GM19463 (cell line): Measurements from ENCODE around the gene NOG.

Source experiments
- ATAC-seq: cut with Tn5 transposase; IDR thresholded peaks from one replicate; pipeline ENCODE4 v1.9.1; 2021; ENCODE audit warnings: mild to moderate bottlenecking, moderate library complexity; ENCODE audit not compliant: unreplicated experiment

The NOG gene

GRCh38 chr17:56593646-56594319, at the start of gene NOG:
Gene NOG (plus strand): TSS chr17:56593699. CDS start chr17:56594224, 525 bp downstream.
- no peak for ATAC-seq

GRCh38 chr17:56545106-56545505, 48.4 kb upstream of the NOG start:
- ATAC-seq = no peak

GRCh38 chr17:56545930-56546329, 47.6 kb upstream of the NOG start:
- ATAC-seq = no peak

GRCh38 chr17:56548661-56549060, 44.8 kb upstream of the NOG start:
- ATAC-seq = no peak

GRCh38 chr17:56549501-56549900, 44.0 kb upstream of the NOG start:
- no peak for ATAC-seq

- ATAC-seq = no peak
These were observed 35.8 kb upstream of the NOG start for GRCh38 chr17:56557682-56558081.

- ATAC-seq = no peak
These were observed 35.4 kb upstream of the NOG start for GRCh38 chr17:56558088-56558487.

- no peak for ATAC-seq
These were observed 23.3 kb upstream of the NOG start for GRCh38 chr17:56570199-56570598.

- ATAC-seq = no peak
These were observed 22.0 kb upstream of the NOG start for GRCh38 chr17:56571456-56571855.

GRCh38 chr17:56577190-56577842, 16.2 kb upstream of the NOG start:
- no peak for ATAC-seq

GRCh38 chr17:56577843-56578204, 15.7 kb upstream of the NOG start:
- no peak for ATAC-seq

- no peak for ATAC-seq
These were observed 11.6 kb upstream of the NOG start for GRCh38 chr17:56581635-56582627.

- ATAC-seq = no peak
These were observed 9.7 kb upstream of the NOG start for GRCh38 chr17:56583772-56584171.

- ATAC-seq = no peak
These were observed 6.2 kb upstream of the NOG start for GRCh38 chr17:56587298-56587697.

GRCh38 chr17:56592487-56593085, 913 bp upstream of the NOG start:
- ATAC-seq = peak; percentile 69

GRCh38 chr17:56593086-56593645, 333 bp upstream of the NOG start:
- no peak for ATAC-seq

GRCh38 chr17:56594320-56595107, 1.0 kb downstream of the NOG start:
- no peak for ATAC-seq

GRCh38 chr17:56595108-56595418, 1.6 kb downstream of the NOG start:
- no peak for ATAC-seq

- no peak for ATAC-seq
These were observed 2.6 kb downstream of the NOG start for GRCh38 chr17:56595831-56596690.
